ENCODE measurements around the gene IER5L.
A peak's percentile ranks its signal among the peaks of the same experiment; 100 is the strongest.
"Not testable (repeated sequence)": the region's sequence is repeated elsewhere in the genome, so short reads cannot be mapped to it uniquely, and the experiment has no call there.

Gene IER5L

DNA sequence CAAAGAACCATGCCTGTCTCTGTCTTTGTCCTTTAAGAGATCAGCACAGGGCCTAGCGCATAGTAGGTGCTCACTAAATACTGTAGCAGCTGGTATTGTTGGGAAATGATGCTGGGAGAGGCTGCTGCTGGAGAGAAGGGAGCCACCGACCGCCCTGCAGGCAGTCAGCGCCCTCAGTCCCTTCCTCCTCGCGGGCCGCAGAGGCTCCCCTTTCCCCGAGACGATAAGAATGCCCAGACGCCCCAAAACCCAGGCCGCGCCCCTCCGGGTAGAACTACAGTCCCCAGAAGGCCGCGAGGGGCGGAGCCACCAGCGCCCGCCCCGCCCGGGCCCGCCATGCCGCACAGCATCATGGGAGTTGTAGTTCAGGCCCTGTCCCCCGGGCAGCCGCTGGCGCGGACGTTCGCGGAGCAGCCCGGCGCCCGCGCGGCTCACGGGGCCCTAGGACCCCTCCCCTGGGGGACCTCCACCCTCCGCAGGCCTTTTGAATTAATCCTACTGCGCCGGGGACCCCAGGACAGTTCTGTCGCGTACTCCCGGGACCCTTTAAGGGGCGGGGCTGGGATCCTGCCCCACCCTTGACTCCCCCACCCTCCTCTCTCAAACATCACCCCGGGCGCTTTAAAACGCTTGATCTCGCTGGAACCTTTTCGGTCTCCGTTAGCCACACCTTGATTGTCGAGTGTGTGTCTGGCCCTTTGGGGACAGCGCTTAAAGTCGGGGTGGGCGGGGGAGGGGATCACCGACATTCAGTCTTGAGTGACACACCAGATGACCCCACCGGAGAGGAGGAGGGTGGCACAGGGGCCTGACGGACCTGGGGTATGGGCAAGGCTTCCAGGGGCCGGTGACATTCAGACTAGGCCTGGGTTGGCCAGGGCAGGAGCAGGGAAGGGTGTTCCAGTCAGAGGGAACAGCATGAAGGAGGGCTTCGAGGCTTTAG lies 24.8 kb upstream of the IER5L start:
- peak; percentile 95 for DNase-seq

DNA sequence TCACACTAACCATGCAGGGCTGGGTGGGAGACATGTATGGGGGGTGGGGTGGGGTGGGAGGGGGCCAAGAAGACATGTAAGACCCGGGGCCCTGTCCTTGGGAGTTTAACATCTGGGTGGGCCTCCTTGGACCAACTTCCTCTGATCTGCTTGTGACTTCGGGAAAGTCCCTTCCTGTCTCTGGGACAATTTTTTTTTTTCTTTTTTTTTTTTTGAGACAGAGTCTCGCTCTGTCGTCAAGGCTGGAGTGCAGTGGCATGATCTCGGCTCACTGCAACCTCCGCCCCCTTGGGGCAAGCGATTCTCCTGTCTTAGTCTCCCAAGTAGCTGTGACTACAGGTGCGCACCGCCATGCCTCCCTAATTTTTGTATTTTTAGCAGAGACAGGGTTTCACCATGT lies 23.8 kb upstream of the IER5L start:
- no peak for DNase-seq

DNA sequence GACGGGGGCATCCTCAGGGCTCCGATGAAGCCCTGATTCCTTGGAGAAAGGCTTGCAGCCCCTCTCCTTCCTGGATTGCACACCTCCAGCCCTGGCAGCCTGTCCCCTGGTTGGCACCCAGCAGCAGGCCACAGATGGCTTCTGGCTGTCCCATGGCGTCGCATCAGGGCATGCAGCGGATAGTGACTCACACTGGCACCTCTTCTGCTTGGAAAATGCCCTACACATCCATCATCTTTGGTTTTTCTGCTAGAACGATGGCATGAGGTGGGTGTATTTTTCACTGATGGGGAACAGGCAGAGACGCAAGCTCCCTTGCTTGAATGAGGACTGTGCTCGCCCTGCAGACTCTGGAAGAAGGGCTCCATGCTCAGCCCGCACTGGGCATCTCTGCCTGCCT lies 23.2 kb upstream of the IER5L start:
- no peak for DNase-seq

DNA sequence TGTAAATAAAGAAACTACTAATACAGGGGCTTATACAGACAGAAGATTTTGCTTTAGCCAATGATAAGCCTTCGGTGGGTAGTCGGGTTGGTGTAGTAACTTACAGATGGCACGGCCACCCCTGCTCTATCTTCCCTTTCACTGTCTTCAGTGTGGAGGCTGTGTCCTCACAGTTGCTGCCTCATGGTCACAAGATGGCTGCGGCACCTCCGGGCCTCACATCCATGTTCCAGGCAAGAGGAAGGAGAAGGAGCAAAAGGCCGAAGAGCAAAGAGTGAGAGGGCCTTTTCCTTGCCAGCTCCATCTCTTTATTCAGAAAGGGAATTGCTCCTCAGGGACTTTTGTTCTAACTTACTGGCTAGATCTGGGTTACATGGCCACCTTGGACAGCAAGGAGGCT lies 22.2 kb upstream of the IER5L start:
- DNase-seq = no peak

DNA sequence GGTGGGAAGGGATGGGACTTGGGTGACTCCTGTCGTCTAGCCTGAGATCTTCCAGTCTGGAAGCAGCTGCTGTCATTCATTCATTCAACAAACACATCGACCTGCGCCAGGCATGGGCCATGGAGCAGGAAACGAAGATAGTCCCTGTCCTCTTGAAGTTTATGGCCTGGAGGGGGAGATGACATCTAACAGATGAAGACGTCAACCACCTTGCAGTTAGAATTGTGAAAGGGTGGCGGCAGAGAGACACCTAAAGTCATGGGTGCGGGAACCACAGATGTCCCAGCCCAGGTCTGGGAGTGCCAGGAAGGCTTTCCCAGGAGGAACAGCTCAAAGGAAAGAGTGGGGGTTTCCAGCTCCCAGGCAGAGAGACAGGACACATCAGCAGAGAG lies 21.0 kb upstream of the IER5L start:
- no peak for DNase-seq

DNA sequence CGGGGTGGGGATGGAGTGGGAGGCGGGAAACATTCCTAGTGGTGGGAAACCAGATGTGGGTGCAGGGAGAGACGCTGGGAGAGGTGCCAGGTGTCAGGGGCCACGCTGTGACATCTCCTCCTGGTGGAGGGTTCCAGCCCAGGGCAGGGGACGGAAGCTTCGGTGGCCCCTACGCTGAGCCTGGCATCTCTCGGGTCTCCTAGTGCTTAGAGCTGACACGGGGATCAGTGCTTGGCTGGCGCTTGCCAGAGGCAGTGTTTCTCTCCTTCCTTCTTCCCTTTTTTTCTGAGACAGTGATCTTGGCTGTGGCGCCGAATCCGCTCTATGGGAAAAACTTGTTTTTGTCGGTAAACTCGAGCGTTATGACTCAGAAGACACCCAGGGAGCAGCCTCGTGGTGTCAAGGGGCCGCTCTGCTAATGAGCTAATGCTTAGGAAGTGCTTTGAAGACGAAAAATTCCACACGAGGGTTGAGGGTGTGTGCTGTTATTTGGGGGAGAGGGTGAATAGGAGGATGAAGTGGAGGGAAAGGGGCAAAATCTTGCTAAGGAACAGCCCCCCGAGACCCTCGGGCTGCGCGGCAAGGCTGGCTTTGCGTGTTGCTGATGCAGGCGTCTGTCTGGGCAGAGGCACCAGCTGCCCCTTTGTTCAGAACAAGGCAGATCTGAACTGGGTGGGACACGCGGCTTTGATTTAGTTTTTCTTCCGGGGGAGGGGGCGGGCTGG lies 20.4 kb upstream of the IER5L start:
- DNase-seq = peak; percentile 72

DNA sequence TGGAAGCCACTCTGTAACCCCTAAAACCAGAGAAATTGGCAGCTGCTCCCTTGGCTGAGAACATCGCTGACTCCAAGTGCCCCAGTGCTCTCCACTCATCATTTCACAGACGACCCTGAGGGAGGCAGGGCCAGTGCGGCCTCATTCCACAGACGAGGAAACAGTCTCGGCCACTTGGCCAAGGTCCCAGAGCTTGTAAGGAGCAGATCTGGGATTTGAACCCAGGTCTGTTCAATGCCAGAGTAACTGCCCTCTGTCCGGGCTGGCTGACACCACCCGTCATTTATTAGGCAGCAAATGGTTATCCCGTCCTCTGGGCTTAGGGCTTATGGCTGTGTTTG lies 19.9 kb upstream of the IER5L start:
- DNase-seq = no peak

DNA sequence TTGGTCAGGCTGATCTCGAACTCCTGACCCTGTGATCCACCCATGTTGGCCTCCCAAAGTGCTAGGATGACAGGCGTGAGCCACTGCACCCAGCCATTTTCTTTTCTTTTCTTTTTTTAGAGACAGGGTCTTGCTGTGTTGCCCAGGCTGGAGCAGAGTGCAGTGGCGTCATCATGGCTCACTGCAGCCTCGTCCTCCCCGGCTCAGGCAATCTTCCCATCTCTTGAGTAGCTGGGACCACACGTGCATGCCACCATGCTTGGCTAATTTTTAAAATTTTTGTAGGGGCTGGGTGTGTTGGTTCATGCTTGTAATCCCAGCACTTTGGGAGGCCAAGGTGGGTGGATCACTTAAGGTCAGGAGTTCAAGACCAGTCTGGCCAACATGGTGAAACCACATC lies 19.0 kb upstream of the IER5L start:
- DNase-seq = not testable (repeated sequence)

DNA sequence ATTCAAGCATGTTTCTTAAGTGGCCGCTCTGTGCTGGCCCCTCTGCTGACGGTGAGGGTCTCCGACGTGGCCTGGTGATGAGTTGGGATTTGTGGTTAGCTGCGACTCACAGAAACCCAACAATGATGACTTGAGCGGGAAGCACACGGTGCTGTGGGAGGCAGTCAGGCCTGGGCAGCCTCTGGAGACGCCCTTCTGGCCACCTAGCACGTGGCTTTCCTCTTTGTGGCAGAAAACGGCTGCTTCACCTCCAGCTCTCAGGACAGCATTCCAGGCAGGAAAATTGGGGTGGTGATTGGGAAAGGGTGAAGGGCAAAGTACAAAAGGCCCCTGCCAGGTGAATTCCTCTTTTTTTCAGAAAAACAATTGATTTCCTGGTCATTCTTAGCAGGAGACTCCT lies 17.5 kb upstream of the IER5L start:
- DNase-seq = no peak

DNA sequence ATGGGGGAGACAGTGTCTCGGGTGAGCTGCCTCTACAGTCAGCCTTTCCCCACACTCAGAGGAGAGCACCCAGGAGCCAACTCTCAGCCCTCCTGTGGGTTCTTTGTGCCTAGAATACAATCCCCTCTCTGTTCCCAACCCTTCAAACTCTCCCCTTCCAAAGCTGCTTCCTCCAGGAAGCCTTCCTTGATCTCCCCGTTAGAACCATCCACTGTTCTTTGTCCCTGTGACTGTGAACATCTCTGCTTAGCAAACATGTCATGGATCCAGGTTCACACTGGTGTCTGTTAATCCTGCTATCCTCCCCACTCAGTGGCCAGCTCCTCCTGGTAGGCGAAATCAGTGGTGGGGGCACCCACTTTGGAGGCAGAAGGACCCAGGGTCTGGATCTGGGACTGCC lies 16.2 kb upstream of the IER5L start:
- DNase-seq = no peak

DNA sequence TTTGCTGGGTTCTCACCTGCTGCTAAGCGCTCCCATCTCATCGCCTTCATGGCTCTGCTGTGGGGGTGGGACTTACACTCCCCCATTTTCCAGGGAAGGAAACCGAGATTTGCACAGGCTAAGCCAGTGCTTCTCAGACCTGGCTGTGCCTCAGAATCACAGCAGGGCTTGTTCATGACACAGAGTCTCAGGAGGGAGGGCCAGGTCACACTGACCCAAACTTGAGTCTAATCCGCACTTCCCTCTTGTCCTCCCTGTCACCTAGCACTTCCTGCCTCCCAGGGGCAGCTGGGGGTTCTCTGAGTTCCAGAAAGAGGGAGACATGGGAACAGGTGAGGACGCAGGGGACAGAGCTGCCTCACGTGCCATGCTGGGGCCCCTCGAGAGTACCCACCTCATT lies 15.6 kb upstream of the IER5L start:
- DNase-seq = no peak

DNA sequence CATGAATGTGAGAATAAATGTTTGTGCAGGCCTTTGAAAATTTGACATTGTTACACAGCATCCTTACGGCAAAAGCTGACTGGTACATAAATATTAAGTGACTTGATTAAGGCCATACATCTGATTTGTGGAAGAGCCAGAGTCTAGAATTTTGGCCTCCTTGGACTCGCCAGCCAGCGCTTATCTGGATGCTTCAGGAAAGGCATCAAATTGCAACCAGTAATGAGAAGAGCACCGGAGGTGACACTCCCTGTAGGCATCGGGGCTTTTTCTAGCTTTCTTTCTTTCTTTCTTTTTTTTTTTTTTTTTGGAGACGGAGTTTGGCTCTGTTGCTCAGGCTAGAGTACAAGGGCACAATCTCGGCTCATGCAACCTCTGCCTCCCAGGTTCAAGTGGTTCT lies 13.2 kb upstream of the IER5L start:
- no peak for DNase-seq

DNA sequence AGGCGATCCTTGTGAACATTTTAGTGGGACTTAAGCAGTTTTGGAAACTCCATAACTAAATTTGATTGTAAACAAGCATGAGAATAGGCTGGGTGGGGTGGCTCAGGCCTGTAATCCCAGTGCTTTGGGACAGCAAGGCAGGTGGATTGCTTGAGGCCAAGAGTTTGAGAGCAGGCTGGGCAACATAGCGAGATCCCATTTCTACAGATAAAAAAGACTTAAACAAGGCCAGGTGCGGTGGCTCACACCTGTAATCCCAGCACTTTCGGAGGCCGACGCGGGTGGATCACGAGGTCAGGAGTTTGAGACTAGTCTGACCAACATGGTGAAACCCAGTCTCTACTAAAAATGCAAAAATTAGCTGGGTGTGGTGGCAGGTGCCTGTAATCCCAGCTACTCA lies 11.9 kb upstream of the IER5L start:
- not testable (repeated sequence) for DNase-seq

DNA sequence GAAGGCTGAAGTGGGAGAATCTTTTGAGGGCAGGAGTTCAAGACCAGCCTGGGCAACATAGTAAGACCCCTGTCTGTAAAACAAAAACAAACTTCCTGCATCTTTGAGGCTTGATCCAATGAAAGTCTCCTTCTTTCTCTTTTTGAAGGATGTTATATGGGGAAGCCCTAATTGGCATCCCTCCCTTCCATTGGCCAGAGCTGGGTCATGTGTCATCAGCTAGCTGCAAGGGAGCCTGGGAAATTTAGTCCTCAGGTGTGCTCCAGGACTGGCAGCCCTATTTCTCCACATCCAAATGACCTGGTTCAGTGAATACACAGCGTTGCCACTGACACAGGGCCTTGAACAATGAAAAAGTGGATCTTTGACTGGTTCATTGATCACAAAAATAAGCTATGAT lies 9.0 kb upstream of the IER5L start:
- DNase-seq = no peak

DNA sequence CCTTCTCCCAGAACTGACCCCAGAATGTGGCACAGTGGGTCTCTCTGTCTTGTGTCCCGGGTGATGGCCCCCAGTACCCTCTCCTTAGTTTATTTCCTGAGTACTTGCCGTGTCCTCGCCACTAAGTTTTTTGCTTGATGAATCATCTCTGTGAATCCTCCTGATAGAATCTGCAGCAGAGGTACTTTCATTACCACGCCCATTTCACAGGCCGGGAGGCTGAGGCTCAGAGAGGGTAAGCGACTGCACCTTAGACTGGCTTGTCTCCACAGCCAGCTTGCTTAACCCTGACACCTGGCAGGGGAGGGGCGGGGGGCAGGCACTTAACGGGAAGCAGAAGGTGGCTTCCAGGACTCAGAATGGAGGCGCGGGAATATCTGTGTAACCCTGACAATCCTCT lies 7.9 kb upstream of the IER5L start:
- no peak for DNase-seq

DNA sequence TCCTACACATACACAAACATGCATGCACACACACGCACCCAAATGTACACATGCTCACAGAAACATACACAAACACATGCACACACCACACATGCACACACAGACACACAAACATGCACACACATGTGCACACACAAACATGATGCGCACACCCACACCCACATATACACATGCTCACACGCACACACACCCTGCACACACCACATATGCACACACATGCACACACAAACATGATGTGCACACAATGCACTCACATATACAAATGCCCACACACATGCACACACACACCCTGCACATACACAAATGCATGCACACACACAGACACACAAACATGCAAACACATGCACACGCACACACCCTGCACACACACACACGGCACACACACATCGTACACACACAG lies 7.3 kb upstream of the IER5L start:
- no peak for DNase-seq

DNA sequence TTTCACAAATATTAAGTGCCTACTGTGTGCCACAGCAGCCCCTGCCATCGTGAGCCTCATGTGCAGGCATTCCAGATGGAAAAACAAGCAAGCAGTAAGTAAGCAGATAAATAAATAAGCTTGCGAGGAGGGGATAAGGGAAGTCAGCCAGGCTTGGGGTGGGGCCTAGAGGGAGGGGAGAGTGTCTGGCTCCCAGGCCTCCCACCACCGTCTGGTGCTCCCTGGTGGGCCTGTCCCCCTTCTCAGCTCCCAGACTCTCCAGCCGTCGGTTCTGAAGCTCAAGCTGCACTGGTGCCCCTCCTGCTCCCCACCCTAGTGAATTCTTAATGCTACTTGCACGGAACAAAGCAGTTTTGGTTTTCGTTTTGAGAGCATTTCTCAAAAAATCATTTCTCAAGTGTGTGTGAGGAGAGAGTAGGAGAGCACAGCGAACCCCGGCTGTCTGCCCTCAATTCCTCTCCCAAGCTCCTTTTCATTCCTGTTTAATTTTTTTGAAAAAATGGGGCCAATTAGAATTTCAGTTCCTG lies 6.6 kb upstream of the IER5L start:
- DNase-seq = no peak

DNA sequence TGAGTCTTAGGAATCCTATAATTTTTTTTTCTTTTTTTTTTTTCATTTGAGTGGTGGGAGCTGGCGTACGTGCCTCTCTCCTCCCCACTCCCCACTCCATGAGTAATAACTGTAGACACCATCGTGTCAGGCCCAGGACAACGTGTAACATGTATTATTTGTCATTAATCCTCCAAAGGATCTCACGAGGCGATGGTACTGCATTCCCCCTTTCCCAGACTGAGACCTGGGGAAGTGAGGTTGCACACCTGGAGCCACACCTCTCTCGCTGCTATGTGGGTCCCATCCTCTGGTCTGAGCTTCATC lies 6.1 kb upstream of the IER5L start:
- DNase-seq = no peak

DNA sequence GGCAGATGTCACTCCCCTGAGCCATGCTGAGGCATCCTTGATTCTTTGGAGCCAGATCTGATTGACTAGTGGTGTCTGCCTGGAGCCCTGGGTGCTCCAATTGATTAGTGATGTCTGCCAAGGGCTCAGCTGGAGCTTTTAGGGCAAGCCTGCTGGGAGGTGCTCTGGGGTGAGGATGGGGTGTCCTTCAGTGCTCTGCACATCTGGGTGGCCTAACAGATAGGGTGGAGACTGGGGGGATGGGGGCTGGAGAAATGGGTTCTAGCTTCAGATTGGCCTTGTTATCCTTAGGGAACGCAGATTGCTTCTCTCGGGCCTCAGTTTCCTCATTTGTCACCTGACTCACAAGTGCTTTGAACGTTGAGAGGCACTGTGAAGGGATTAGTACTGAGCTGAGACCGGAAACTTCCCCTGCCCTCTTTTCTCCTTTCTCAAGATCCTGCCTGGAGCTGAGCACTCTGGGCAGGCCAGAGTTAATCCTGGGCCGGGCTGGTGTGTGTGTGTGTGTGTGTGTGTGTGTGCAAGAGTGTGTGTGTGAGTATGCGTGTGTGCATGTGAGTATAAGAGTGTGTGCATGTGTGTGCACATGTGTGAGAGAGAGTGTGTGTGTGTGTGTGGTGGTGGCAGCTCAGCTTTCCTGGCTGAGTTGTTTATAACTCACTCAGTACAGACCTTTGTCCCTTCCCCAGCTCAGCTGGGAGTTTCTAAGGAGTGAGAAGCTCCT lies 5.6 kb upstream of the IER5L start:
- DNase-seq = no peak

DNA sequence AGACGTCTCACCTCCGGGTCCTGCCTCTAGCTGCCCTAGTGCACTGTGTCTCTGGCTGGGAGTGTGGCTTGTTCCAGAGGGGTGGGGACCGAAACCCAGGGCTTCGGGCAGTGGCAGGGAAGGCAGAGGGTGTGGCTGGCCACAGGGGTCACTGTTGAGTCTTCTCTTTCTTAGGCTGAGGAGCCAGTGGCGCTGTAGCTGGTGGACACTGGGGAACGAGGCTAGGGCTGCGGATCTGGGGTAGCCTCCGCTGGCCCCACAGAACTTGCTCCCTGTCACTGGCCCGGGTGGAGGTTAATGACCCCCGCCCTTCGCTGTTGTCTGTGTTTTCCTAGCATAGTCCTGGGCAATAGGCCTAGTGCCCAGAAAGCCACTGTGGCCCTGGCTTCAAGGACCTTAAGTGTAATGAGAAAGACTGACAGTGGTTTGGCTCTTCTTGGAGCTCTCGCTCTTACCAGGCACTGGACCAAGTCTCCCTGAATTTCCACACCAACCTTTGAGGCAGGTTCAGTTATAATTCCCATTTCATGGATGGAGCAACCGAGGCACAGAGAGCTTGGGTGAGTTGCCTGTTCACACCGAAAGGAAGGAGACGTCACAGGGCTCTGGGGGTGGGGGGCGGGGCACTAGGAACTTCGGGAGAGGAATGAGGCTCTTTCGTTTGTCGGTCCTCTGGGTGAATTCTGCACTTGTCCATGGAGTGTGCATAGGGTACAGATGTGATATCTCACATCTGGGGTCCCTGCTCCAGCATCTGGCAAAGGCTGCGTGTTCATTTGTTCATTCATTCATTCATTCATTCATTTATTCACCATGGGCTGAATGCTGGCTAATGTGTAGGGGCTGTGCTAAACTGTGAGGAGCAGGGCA lies 4.8 kb upstream of the IER5L start:
- no peak for DNase-seq

DNA sequence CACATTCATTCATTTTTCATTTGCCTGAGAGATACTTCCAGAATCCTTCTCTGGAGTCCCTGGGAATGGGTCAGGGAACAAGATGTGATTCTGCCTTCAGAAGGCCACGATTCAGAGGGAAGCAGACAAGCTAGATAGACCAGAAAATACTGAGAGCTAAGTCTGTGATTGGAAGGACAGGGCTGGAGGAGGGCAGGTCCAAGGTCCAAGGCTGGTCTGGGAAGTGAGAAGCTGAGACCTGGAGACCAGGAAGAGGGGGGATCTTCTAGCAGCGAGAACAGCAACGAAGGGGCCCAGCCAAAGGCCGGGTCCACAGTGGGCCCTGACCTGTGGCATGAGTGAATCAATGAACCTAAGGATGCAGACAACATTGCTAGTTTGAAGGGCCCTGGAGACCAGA lies 4.1 kb upstream of the IER5L start:
- DNase-seq = no peak

DNA sequence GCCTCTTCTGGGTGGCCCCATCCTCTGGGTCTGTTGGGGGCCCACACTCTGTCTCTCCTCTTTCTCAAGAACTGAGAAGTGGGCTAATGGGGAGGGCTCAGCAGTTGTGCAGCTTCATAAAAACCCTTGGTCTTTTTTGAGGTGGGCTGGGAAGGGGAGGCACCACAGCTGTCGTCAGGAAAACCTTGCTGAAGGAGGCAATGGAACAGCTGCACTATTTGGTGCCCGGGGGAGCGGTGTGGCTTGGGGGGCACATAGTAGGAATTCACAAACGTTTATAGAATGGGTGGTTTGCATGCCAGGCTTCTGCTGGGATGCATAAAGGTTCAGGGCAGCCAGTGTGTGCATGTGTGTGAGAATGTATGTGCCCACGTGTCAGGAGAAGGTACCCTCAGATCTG lies 3.2 kb upstream of the IER5L start:
- DNase-seq = no peak
